ENCODE data around the gene WDR64.

DNA sequence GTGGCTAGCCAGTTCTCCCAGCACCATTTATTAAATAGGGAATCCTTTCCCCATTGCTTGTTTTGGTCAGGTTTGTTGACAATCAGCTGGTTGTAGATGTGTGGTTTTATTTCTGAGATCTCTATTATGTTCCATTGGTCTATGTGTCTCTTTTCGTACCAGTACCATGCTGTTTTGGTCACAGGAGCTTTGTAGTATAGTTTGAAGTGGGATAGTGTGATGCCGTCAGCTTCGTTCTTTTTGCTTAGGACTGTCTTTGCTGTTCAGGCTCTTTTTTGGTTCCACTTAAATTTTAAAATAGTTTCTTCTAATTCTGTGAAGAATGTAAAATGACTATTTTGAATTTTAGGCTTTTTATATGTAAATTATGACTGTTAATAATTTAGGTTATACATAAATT is 68.9 kb downstream of the WDR64 start:
- TF ChIP-seq POLR2A (IDR thresholded peaks at IDR 0.05) (no peak), POLR2AphosphoS5 (IDR thresholded peaks at IDR 0.05) (no peak), EP300 (IDR thresholded peaks at IDR 0.05) (no peak)
- TF ChIP-seq, protein P1, sequence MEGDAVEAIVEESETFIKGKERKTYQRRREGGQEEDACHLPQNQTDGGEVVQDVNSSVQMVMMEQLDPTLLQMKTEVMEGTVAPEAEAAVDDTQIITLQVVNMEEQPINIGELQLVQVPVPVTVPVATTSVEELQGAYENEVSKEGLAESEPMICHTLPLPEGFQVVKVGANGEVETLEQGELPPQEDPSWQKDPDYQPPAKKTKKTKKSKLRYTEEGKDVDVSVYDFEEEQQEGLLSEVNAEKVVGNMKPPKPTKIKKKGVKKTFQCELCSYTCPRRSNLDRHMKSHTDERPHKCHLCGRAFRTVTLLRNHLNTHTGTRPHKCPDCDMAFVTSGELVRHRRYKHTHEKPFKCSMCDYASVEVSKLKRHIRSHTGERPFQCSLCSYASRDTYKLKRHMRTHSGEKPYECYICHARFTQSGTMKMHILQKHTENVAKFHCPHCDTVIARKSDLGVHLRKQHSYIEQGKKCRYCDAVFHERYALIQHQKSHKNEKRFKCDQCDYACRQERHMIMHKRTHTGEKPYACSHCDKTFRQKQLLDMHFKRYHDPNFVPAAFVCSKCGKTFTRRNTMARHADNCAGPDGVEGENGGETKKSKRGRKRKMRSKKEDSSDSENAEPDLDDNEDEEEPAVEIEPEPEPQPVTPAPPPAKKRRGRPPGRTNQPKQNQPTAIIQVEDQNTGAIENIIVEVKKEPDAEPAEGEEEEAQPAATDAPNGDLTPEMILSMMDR (IDR thresholded peaks at IDR 0.05): no peak
